Rectal smooth muscle tissue (tissue), 1 donor: ENCODE results near the gene ECI2.

Source experiments
- H3K27ac ChIP-seq: one replicate; pipeline ENCODE4 v1.7.0; 2013; ENCODE audit warnings: low read depth, low read length, inconsistent platforms
- H3K27me3 ChIP-seq: one replicate; pipeline ENCODE4 v1.7.0; 2013; ENCODE audit warnings: low read length; ENCODE audit not compliant: control insufficient read depth, insufficient read depth
- H3K36me3 ChIP-seq: one replicate; pipeline ENCODE4 v1.7.0; 2013; ENCODE audit warnings: low read length; ENCODE audit not compliant: control insufficient read depth, insufficient read depth
- H3K4me1 ChIP-seq: one replicate; pipeline ENCODE4 v1.7.0; 2013; ENCODE audit warnings: low read length; ENCODE audit not compliant: control insufficient read depth, insufficient read depth
- H3K4me3 ChIP-seq: one replicate; pipeline ENCODE4 v1.7.0; 2013; ENCODE audit warnings: low read length
- H3K9ac ChIP-seq: one replicate; pipeline ENCODE4 v1.7.0; 2013; ENCODE audit warnings: low read length

ECI2 gene

GRCh38 chr6:4084444-4085331 lies 50.7 kb downstream of the ECI2 start:
- Histone ChIP-seq H3K27me3 (no peaks in the 10 kb centered on the region), H3K27ac (no peak overlapping the region), H3K36me3 (no peaks in the 10 kb centered on the region), H3K4me1 (no peaks in the 10 kb centered on the region), H3K9ac (no peak overlapping the region), H3K4me3 (no peak overlapping the region)

- Histone ChIP-seq H3K36me3 (no peaks in the 10 kb centered on the region), H3K4me1 (no peaks in the 10 kb centered on the region), H3K27ac (no peak within 1 kb of the TSS), H3K27me3 (no peaks in the 10 kb centered on the region), H3K9ac (no peak within 1 kb of the TSS), H3K4me3 (no peak within 1 kb of the TSS)
Measured at GRCh38 chr6:4078691-4079471, 56.5 kb downstream of the ECI2 start, which contains the start of gene FAM217A. FAM217A (minus strand) TSS chr6:4079137; CDS start chr6:4077414, 1,723 bp downstream.

- no peaks in the 10 kb centered on the region for H3K27me3 ChIP-seq
- no peaks in the 10 kb centered on the region for H3K4me1 ChIP-seq
- no peak overlapping the region for H3K4me3 ChIP-seq
- no peak overlapping the region for H3K9ac ChIP-seq
- H3K36me3 ChIP-seq: no peaks in the 10 kb centered on the region
- no peak overlapping the region for H3K27ac ChIP-seq
Measured at GRCh38 chr6:4074478-4075235, 60.7 kb downstream of the ECI2 start.

GRCh38 chr6:4071330-4071729 lies 64.0 kb downstream of the ECI2 start:
- H3K4me1 ChIP-seq: no peaks in the 10 kb centered on the region
- H3K27ac ChIP-seq: no peak overlapping the region
- no peaks in the 10 kb centered on the region for H3K36me3 ChIP-seq

GRCh38 chr6:4069199-4069598 lies 66.2 kb downstream of the ECI2 start:
- Histone ChIP-seq H3K4me1 (no peaks in the 10 kb centered on the region), H3K27ac (no peak overlapping the region), H3K36me3 (no peaks in the 10 kb centered on the region), H3K27me3 (no peaks in the 10 kb centered on the region), H3K9ac (no peak overlapping the region), H3K4me3 (no peak overlapping the region)

More at GRCh38 chr6:4071330-4071729, 64.0 kb downstream of the ECI2 start:
- H3K9ac ChIP-seq: no peak overlapping the region
- no peaks in the 10 kb centered on the region for H3K27me3 ChIP-seq
- H3K4me3 ChIP-seq: no peak overlapping the region

GRCh38 chr6:4067673-4068072 lies 67.7 kb downstream of the ECI2 start:
- Histone ChIP-seq H3K4me3 (no peak overlapping the region), H3K36me3 (peaks cover 9% of the 10 kb centered on the region), H3K9ac (no peak overlapping the region), H3K27me3 (no peaks in the 10 kb centered on the region), H3K4me1 (no peaks in the 10 kb centered on the region), H3K27ac (no peak overlapping the region)

GRCh38 chr6:4066029-4066755 lies 69.2 kb downstream of the ECI2 start:
- Histone ChIP-seq H3K4me3 (no peak overlapping the region), H3K9ac (no peak overlapping the region), H3K36me3 (peaks cover 12% of the 10 kb centered on the region), H3K4me1 (no peaks in the 10 kb centered on the region), H3K27ac (no peak overlapping the region), H3K27me3 (no peaks in the 10 kb centered on the region)
